ENCODE measurements around the gene APBB1IP.
"Not testable (repeated sequence)": the region's sequence is repeated elsewhere in the genome, so short reads cannot be mapped to it uniquely, and the experiment has no call there.

DNA sequence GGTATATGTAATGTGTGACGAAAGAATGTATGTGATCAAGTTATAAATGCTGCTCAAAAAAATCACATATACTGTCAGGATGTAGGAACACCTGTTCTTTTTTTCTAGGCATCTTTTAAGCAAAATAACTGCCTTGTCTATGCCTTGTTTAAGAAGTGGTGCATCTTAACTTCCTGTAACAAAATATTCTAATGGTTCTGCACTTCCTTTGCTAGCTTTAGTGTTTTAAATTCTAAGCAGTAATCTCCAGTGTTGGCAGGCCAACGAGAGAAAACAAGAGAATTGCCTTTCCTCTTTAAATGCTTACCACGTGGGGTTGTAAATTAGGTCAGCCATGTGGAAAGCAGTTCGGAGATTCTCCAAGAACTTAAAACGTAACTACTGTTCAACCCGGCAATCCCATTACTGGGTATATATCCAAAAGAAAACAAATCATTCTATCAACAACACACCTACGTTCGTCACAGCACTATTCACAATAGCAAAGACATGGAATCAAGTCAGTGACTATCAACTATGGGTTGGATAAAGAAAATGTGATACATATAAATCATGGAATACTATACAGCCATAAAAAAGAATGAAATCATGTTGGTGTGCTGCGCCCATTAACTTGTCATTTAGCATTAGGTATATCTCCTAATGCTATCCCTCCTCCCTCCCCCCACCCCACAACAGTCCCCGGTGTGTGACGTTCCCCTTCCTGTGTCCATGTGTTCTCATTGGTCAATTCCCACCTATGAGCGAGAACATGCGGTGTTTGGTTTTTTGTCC, 166.4 kb downstream of the APBB1IP start:
- not testable (repeated sequence) for TF ChIP-seq FOSB (CRISPR knock-in tag; IDR thresholded peaks at IDR 0.05); CTCF (IDR thresholded peaks at IDR 0.05); POLR2A (IDR thresholded peaks at IDR 0.05; ENCODE audit: low read length); CHD2 (IDR thresholded peaks at IDR 0.05; ENCODE audit: low read length, partially characterized antibody)

All from A549 (cell line).